GM23248 (cell line): ENCODE data around the gene MDK. TPM values are rescaled to one million over a fixed set of nuclear protein-coding genes. Genes with fewer than 3 reads are reported as not detected.

Experiments used
- DNase-seq: peaks from one replicate; pipeline ENCODE4 v3.0.0-alpha.2; 2015
- H2AFZ ChIP-seq: fragments of 200-600 bp; sonication (generic); 2 replicates; pipeline ENCODE4 v1.6.1; 2016; ENCODE audit warnings: antibody characterized with exemption
- H3F3A ChIP-seq: fragments of 200-600 bp; sonication (generic); 2 replicates; pipeline ENCODE4 v1.6.1; 2016; ENCODE audit warnings: mild to moderate bottlenecking, antibody characterized with exemption, mixed run types; ENCODE audit not compliant: insufficient read depth
- H3K27ac ChIP-seq: fragments of 200-600 bp; sonication (generic); 2 replicates; pipeline ENCODE4 v1.5.1; 2016; ENCODE audit warnings: mild to moderate bottlenecking
- H3K27me3 ChIP-seq: fragments of 200-600 bp; sonication (generic); replicated peaks from 2 replicates; pipeline ENCODE4 v1.6.1; 2016; ENCODE audit warnings: mild to moderate bottlenecking; ENCODE audit not compliant: insufficient read depth
- H3K36me3 ChIP-seq: fragments of 200-600 bp; sonication (generic); 2 replicates; pipeline ENCODE4 v1.6.1; 2016; ENCODE audit warnings: low read depth, mild to moderate bottlenecking
- H3K4me1 ChIP-seq: fragments of 200-600 bp; sonication (generic); 2 replicates; pipeline ENCODE4 v1.6.1; 2016; ENCODE audit warnings: mild to moderate bottlenecking; ENCODE audit not compliant: insufficient read depth
- H3K4me2 ChIP-seq: fragments of 200-600 bp; sonication (generic); one replicate; pipeline ENCODE4 v1.6.1; 2016; ENCODE audit warnings: mild to moderate bottlenecking; ENCODE audit not compliant: unreplicated experiment
- H3K4me3 ChIP-seq: fragments of 200-600 bp; sonication (generic); 2 replicates; pipeline ENCODE4 v1.5.1; 2016; ENCODE audit warnings: mild to moderate bottlenecking
- H3K79me2 ChIP-seq: fragments of 200-600 bp; sonication (generic); 2 replicates; pipeline ENCODE4 v1.6.1; 2016; ENCODE audit warnings: mild to moderate bottlenecking; ENCODE audit not compliant: insufficient read depth
- H3K9ac ChIP-seq: fragments of 200-600 bp; sonication (generic); 2 replicates; pipeline ENCODE4 v1.6.1; 2016; ENCODE audit warnings: mild to moderate bottlenecking
- H3K9me2 ChIP-seq: fragments of 200-600 bp; sonication (generic); 2 replicates; pipeline ENCODE4 v1.6.1; 2016; ENCODE audit warnings: mixed run types, mild to moderate bottlenecking, moderate library complexity; ENCODE audit not compliant: insufficient read depth
- H3K9me3 ChIP-seq: fragments of 200-600 bp; sonication (generic); one replicate; pipeline ENCODE4 v1.6.1; 2017; ENCODE audit warnings: low read depth
- H4K20me1 ChIP-seq: fragments of 200-600 bp; sonication (generic); 2 replicates; pipeline ENCODE4 v1.6.0; 2016; ENCODE audit not compliant: insufficient read depth
- EZH2 ChIP-seq: fragments of 200-600 bp; sonication (generic); IDR thresholded peaks from 2 replicates; pipeline ENCODE4 v1.6.1; 2018; ENCODE audit warnings: antibody characterized with exemption, mild to moderate bottlenecking; ENCODE audit not compliant: insufficient read depth, poor library complexity, severe bottlenecking
- EZH2phosphoT487 ChIP-seq: fragments of 200-600 bp; sonication (generic); IDR thresholded peaks from 2 replicates; pipeline ENCODE4 v1.6.1; 2018; ENCODE audit warnings: antibody characterized with exemption, moderate library complexity, mild to moderate bottlenecking, low read depth; ENCODE audit not compliant: insufficient read depth
- WGBS, 2 experiments: methylation state at CpG; one replicate each; pipeline ENCODE4 v1.1.6; 2015 to 2017; ENCODE audit warnings: low lambda C conversion rate in 2 of 2, low coverage in 1 of 2; ENCODE audit errors: missing lambda C conversion rate in 2 of 2; 5-methylcytosine and 5-hydroxymethylcytosine counted together
- in situ Hi-C: fragments of 300-500 bp; cut with MboI; formaldehyde crosslinking; loops from 2 replicates; pipeline ENCODE4 v1.15.0; 2020
- polyA plus RNA-seq: library from polyadenylated mRNA; unstranded; fragments of >200 nt; fragmentation: Nextera tagmentation; extraction: Ambion mirVana; gene quantifications from 2 replicates; pipeline ENCODE4 v1.2.1, GENCODE V29; 2016
- total RNA-seq: library from RNA; depleted of rRNA; stranded (reverse); fragments of >200 nt; shearing (Covaris generic); gene quantifications from 2 replicates; pipeline ENCODE4 v1.2.3, GENCODE V29; 2014

Gene MDK
- total and polyA plus RNA-seq, 2 experiments from 2014 or later, result 10.7 to 31.5 TPM

DNA sequence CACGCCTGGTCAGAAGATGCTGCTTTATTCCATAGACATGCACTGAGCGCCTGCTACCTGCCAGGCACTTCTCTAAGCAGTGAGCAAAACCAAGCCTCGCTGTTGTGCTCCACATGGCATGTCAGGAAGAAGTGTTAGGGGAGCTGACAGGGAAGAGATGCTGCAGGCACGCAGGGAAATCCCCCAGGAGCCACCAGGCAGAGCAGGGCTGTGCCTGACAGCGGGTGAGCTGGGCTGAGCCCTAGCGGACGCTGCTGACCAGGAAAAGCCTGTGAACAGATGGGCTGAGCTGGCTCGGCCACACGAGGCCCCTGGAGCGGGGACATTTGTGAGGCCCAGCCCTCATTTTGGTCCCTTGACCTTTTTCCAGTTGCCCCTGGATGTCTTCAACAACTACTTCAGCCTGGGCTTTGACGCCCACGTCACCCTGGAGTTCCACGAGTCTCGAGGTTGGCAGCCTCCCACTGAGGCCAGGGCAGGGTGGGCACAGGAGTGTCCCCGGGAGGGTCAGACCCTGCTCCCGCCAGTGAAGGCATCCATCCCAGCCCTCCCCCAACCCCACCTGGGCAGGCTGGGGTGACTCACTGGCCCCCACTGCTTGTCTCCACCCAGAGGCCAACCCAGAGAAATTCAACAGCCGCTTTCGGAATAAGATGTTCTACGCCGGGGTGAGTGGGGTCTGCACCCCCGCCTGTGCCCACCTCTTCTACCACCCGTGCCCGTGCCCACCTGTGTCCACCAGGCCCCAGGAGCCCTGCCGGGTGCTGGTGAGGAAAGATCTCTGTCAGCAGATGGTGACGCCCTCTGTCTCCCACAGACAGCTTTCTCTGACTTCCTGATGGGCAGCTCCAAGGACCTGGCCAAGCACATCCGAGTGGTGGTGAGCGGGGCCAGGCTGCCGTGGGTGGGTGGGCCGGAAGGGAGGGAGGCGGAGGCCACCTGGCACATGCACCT lies 7.4 kb upstream of the MDK start:
- Histone ChIP-seq H3K9me3 (no peaks in the 10 kb centered on the region), H2AFZ (no peak overlapping the region), H4K20me1 (no peaks in the 10 kb centered on the region), H3K4me2 (no peak overlapping the region), H3K36me3 (no peaks in the 10 kb centered on the region), H3F3A (no peaks in the 10 kb centered on the region), H3K79me2 (no peaks in the 10 kb centered on the region), H3K27me3 (no peaks in the 10 kb centered on the region), H3K9ac (no peak overlapping the region), H3K9me2 (no peaks in the 10 kb centered on the region), H3K27ac (no peak overlapping the region), H3K4me1 (no peaks in the 10 kb centered on the region), H3K4me3 (no peak overlapping the region)
- in situ Hi-C loops, result no loop called here
- no peak for DNase-seq
- TF ChIP-seq EZH2, result no peak
- no peak for TF ChIP-seq EZH2phosphoT487
- 88 to 90% methylated on average over 23 to 30 of the region's 30 CpGs for WGBS, 2 experiments

DNA sequence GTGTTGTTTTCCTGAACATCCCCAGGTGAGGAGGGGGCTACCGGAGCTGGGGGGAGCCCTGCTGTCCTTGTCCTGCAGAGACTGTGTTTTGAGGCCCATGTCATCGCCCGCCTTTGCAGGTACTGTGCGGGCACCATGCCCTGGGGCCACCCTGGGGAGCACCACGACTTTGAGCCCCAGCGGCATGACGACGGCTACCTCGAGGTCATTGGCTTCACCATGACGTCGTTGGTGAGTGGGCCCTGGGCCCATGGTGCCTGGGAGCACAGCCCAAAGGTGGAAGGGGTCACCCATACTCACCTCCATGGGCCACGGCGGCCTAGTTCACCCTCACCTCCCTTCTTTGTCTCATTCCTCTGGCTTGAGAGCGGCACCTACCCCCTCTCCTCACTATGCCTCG lies 6.7 kb upstream of the MDK start:
- H3K4me3 ChIP-seq, result no peak overlapping the region
- DNase-seq, result no peak
- H3K4me2 ChIP-seq, result no peak overlapping the region
- no peaks in the 10 kb centered on the region for H3K9me2 ChIP-seq
- H3K4me1 ChIP-seq, result no peaks in the 10 kb centered on the region
- no peaks in the 10 kb centered on the region for H3F3A ChIP-seq
- no peak overlapping the region for H3K9ac ChIP-seq
- no peaks in the 10 kb centered on the region for H3K27me3 ChIP-seq
- no peak overlapping the region for H3K27ac ChIP-seq
- no peak for TF ChIP-seq EZH2
- no peaks in the 10 kb centered on the region for H3K79me2 ChIP-seq
- no peak overlapping the region for H2AFZ ChIP-seq
- H3K9me3 ChIP-seq, result no peaks in the 10 kb centered on the region
- WGBS, 2 experiments, result 92 to 94% methylated on average over 14 to 15 of the region's 15 CpGs
- H4K20me1 ChIP-seq, result no peaks in the 10 kb centered on the region
- in situ Hi-C loops, result no loop called here
- H3K36me3 ChIP-seq, result no peaks in the 10 kb centered on the region

DNA sequence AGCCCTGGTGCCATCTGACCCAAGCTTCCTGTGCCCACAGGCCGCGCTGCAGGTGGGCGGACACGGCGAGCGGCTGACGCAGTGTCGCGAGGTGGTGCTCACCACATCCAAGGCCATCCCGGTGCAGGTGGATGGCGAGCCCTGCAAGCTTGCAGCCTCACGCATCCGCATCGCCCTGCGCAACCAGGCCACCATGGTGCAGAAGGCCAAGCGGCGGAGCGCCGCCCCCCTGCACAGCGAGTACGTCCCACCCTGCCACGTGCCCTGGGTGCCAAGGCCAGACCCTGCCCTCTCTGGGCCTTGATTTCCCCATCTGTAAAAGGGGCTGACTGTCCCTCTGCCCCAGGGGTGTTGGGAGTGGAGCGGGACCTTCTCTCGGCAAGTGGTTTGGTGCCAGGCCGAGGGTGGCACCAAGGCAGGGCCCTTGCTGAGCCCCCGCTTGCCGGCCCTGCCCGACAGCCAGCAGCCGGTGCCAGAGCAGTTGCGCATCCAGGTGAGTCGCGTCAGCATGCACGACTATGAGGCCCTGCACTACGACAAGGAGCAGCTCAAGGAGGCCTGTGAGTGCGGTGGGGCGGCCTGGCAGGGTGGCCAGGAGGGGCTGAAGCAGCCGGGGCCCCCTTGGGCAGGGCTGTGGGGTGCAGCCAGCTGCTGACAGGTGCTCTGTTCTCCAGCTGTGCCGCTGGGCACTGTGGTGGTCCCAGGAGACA lies 5.9 kb upstream of the MDK start:
- Histone ChIP-seq H3K9ac (no peak overlapping the region), H3K27ac (no peak overlapping the region), H4K20me1 (no peaks in the 10 kb centered on the region), H3K9me2 (no peaks in the 10 kb centered on the region), H3K27me3 (no peaks in the 10 kb centered on the region), H3K9me3 (no peaks in the 10 kb centered on the region), H3K36me3 (no peaks in the 10 kb centered on the region), H2AFZ (no peak overlapping the region), H3F3A (no peaks in the 10 kb centered on the region), H3K4me2 (no peak overlapping the region), H3K79me2 (no peaks in the 10 kb centered on the region), H3K4me3 (no peak overlapping the region), H3K4me1 (no peaks in the 10 kb centered on the region)
- TF ChIP-seq EZH2phosphoT487 (no peak), EZH2 (no peak)
- 93 to 96% methylated on average over 29 to 38 of the region's 38 CpGs for WGBS, 2 experiments
- in situ Hi-C loops, result no loop called here
- DNase-seq, result no peak

DNA sequence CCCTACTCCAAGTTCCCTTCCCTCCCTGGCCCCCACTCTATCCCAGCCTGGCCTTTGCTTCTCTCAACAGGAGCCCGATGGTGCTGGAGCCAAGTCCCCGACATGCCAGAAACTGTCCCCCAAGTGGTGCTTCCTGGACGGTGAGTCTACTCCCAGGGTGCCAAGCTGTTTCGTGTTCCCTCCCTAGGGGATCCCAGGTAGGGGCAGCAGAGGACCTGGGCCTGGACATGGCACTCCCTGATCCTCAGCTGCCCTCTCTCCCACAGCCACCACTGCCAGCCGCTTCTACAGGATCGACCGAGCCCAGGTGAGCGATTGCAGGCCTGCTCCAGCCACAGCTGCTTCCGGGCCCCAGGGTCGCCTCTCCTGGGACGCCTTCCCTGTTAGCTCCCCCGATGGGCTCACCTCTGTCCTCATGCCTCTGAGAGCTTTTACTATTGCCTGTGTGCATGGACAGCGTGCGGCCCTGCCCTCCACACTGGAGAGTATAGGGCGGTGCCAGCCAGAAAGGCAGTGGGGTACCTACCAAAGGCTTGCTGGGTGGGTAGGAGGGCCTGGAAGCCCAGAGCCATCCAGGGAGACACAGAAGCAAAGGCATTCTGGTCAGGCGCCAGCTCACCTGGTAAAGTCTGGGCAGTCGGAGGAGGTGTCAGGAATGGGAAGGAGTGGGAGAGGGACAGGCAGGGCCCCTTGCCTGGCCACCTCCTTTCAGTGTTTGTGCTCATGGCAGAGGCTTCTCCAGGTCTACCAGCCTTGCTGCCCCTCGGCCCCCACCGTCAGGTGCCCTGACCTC lies 5.0 kb upstream of the MDK start:
- Histone ChIP-seq H3K36me3 (no peaks in the 10 kb centered on the region), H3K27me3 (no peaks in the 10 kb centered on the region), H3K9ac (no peak overlapping the region), H4K20me1 (no peaks in the 10 kb centered on the region), H3K27ac (no peak overlapping the region), H3F3A (no peaks in the 10 kb centered on the region), H3K79me2 (no peaks in the 10 kb centered on the region), H3K9me3 (no peaks in the 10 kb centered on the region), H2AFZ (no peak overlapping the region), H3K4me3 (no peak overlapping the region), H3K9me2 (no peaks in the 10 kb centered on the region), H3K4me2 (no peak overlapping the region), H3K4me1 (no peaks in the 10 kb centered on the region)
- 82 to 85% methylated on average over 19 of the region's 19 CpGs for WGBS, 2 experiments
- in situ Hi-C loops, result no loop called here
- no peak for DNase-seq
- no peak for TF ChIP-seq EZH2
